GM23338 (cell line): ENCODE data around the gene MAPRE2. TPM values are rescaled to one million over a fixed set of nuclear protein-coding genes. Genes with fewer than 3 reads are reported as not detected.

Source experiments
- ATAC-seq: fragments of 200-7000 bp; cut with Tn5 transposase; 3 replicates; pipeline ENCODE4 v1.9.1; 2020
- DNase-seq: peaks from one replicate; pipeline ENCODE4 v3.0.0-alpha.2; 2015; ENCODE audit warnings: low spot score
- H2AFZ ChIP-seq: fragments of 200-600 bp; sonication (generic); 2 replicates; pipeline ENCODE4 v1.8.0; 2016; ENCODE audit warnings: antibody characterized with exemption, mild to moderate bottlenecking, moderate library complexity
- H3F3A ChIP-seq: fragments of 200-600 bp; sonication (generic); replicated peaks from 2 replicates; pipeline ENCODE4 v1.8.0; 2017; ENCODE audit warnings: antibody characterized with exemption, mixed run types, low read depth
- H3K27ac ChIP-seq: fragments of 200-600 bp; sonication (generic); 2 replicates; pipeline ENCODE4 v1.6.1; 2016; ENCODE audit warnings: low read depth
- H3K27me3 ChIP-seq: fragments of 200-600 bp; sonication (generic); 2 replicates; pipeline ENCODE4 v1.8.0; 2016; ENCODE audit warnings: mild to moderate bottlenecking, mixed run types, moderate library complexity; ENCODE audit not compliant: insufficient read depth
- H3K36me3 ChIP-seq: fragments of 200-600 bp; sonication (generic); 2 replicates; pipeline ENCODE4 v1.8.0; 2016; ENCODE audit warnings: mild to moderate bottlenecking; ENCODE audit not compliant: insufficient read depth
- H3K4me1 ChIP-seq: fragments of 200-600 bp; sonication (generic); 2 replicates; pipeline ENCODE4 v1.8.0; 2016; ENCODE audit warnings: mild to moderate bottlenecking, moderate library complexity; ENCODE audit not compliant: insufficient read depth
- H3K4me2 ChIP-seq: fragments of 200-600 bp; sonication (generic); 2 replicates; pipeline ENCODE4 v1.7.1; 2017; ENCODE audit warnings: mixed run types
- H3K4me3 ChIP-seq: fragments of 200-600 bp; sonication (generic); 2 replicates; pipeline ENCODE4 v1.6.1; 2016; ENCODE audit warnings: mixed run types
- H3K79me2 ChIP-seq: fragments of 200-600 bp; sonication (generic); replicated peaks from 2 replicates; pipeline ENCODE4 v1.8.0; 2017; ENCODE audit warnings: mild to moderate bottlenecking; ENCODE audit not compliant: insufficient read depth
- H3K9me2 ChIP-seq: fragments of 200-600 bp; sonication (generic); 2 replicates; pipeline ENCODE4 v1.8.0; 2017; ENCODE audit not compliant: insufficient read depth
- H4K20me1 ChIP-seq: fragments of 200-600 bp; sonication (generic); replicated peaks from 2 replicates; pipeline ENCODE4 v1.8.0; 2017; ENCODE audit warnings: mild to moderate bottlenecking; ENCODE audit not compliant: insufficient read depth
- H3K27ac Mint-ChIP-seq: 2 replicates; pipeline ENCODE4 v1.8.0; 2020; ENCODE audit warnings: inconsistent platforms, mild to moderate bottlenecking, moderate library complexity, mixed read lengths
- H3K27me3 Mint-ChIP-seq: 3 replicates; pipeline ENCODE4 v1.8.0; 2022; ENCODE audit warnings: low read depth, mild to moderate bottlenecking, moderate library complexity, mixed read lengths, inconsistent platforms; ENCODE audit not compliant: insufficient read depth, poor library complexity
- H3K36me3 Mint-ChIP-seq: 3 replicates; pipeline ENCODE4 v1.8.0; 2021; ENCODE audit warnings: low read depth, mild to moderate bottlenecking, inconsistent platforms, moderate library complexity, mixed read lengths
- H3K4me1 Mint-ChIP-seq: 3 replicates; pipeline ENCODE4 v1.8.0; 2020; ENCODE audit warnings: mild to moderate bottlenecking, inconsistent platforms, mixed read lengths
- H3K4me3 Mint-ChIP-seq: 3 replicates; pipeline ENCODE4 v1.8.0; 2021; ENCODE audit warnings: moderate library complexity, mild to moderate bottlenecking, inconsistent platforms, mixed read lengths
- H3K9me3 Mint-ChIP-seq: 3 replicates; pipeline ENCODE4 v1.8.0; 2020; ENCODE audit warnings: moderate library complexity, mild to moderate bottlenecking, inconsistent platforms, mixed read lengths
- CREB1 ChIP-seq: fragments of 250-450 bp; sonication (Bioruptor Pico); IDR thresholded peaks from 2 replicates; pipeline ENCODE4 v1.5.0; 2020; ENCODE audit warnings: low read depth, mild to moderate bottlenecking, moderate library complexity
- CTCF ChIP-seq, 2 experiments: fragments of 200-600 bp in 1 of 2; sonication (generic) in 1 of 2; conservative IDR thresholded peaks; 2 replicates each; pipeline versions ENCODE4 v1.5.1 to v1.6.1; 2016 to 2017; ENCODE audit warnings: antibody characterized with exemption in 2 of 2, low read depth in 2 of 2, mild to moderate bottlenecking in 2 of 2, moderate library complexity in 1 of 2
- EZH2 ChIP-seq: fragments of 200-600 bp; sonication (generic); IDR thresholded peaks from one replicate; pipeline ENCODE4 v1.8.0; 2017; ENCODE audit warnings: antibody characterized with exemption, mild to moderate bottlenecking, low read depth; ENCODE audit not compliant: unreplicated experiment
- EZH2phosphoT487 ChIP-seq: fragments of 200-600 bp; sonication (generic); IDR thresholded peaks from one replicate; pipeline ENCODE4 v1.8.1; 2018; ENCODE audit warnings: antibody characterized with exemption; ENCODE audit not compliant: unreplicated experiment
- JUNB ChIP-seq: IDR thresholded peaks from one replicate; pipeline ENCODE4 v1.6.1; 2016; ENCODE audit warnings: antibody characterized with exemption; ENCODE audit not compliant: unreplicated experiment
- NANOG ChIP-seq: IDR thresholded peaks from 2 replicates; pipeline ENCODE4 v1.6.1; 2016; ENCODE audit warnings: antibody characterized with exemption, borderline replicate concordance
- POLR2AphosphoS5 ChIP-seq: IDR thresholded peaks from 2 replicates; pipeline ENCODE4 v1.6.1; 2016; ENCODE audit warnings: antibody characterized with exemption, low read depth
- STAT1 ChIP-seq: IDR thresholded peaks from one replicate; pipeline ENCODE4 v1.6.1; 2016; ENCODE audit warnings: antibody characterized with exemption; ENCODE audit not compliant: unreplicated experiment
- ZNF114 ChIP-seq: fragments of 250-450 bp; sonication (Bioruptor Pico); IDR thresholded peaks from 2 replicates; pipeline ENCODE4 v1.5.0; 2020; ENCODE audit warnings: mild to moderate bottlenecking, moderate library complexity
- ZNF331 ChIP-seq: fragments of 250-450 bp; sonication (Bioruptor Pico); IDR thresholded peaks from 2 replicates; pipeline ENCODE4 v1.5.0; 2020; ENCODE audit warnings: low read depth, mild to moderate bottlenecking, moderate library complexity
- ZNF462 ChIP-seq: fragments of 250-450 bp; sonication (Bioruptor Pico); IDR thresholded peaks from 2 replicates; pipeline ENCODE4 v1.5.0; 2020; ENCODE audit warnings: mild to moderate bottlenecking, moderate library complexity
- polyA plus RNA-seq: library from polyadenylated mRNA; unstranded; fragments of >200 nt; fragmentation: Nextera tagmentation; extraction: Ambion mirVana; gene quantifications from 2 replicates; pipeline ENCODE4 v1.2.1, GENCODE V29; 2016
- total RNA-seq: library from RNA; depleted of rRNA; stranded (reverse); fragments of >200 nt; shearing (Covaris generic); gene quantifications from 2 replicates; pipeline ENCODE4 v1.2.3, GENCODE V29; 2014
- TF ChIP-seq, protein P1 (sequence below): IDR thresholded peaks from 2 replicates; pipeline ENCODE4 v1.6.1; 2016; ENCODE audit warnings: antibody characterized with exemption

MAPRE2 gene
- total and polyA plus RNA-seq, 2 experiments from 2014 or later: 17.8 to 40.4 TPM

DNA sequence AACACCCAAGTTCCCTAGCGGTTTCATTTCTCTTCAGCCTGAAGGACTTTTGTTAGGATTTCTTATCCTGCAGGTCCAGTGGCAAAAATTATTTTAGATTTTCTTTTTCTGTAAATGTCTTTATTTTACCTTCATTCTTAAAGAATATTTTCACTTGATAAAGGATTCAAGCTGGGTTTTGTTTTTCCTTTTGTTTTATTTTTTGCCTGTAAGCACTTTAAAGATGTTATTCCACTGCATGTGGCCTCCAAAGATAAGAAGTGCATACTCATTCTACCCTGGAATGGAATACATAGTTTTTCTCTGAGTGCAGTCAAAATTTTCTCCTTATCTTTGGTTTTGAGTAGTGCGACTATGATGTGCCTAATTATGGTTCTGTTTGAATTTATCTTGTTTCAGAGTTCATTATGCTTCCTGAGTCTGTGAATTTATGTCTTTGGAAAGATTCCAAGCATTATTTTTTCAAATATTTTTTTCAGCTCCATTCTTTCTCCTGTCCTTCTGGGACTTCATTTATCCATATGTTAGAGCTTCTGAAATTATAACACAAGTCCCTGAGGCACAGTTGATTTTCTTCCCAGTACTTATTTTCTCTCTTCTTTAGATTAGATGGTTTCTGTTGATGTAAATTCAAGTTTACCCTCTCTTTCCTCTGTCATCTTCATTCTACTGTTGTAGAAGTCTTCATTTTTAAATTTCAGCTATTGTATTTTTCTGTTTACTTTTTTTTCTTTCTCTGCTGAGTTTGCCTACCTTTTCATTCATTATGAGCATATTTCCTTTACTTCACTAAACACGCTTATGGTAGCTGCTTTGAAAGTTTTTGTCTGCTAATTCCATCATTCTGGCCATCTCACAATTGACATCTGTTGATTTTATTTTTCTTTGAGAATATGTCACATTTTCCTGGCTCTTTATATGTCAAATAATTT lies 69.6 kb downstream of the MAPRE2 start (continued):
- no peak for TF ChIP-seq EZH2
- TF ChIP-seq EZH2phosphoT487: no peak
- TF ChIP-seq POLR2AphosphoS5: no peak
- no peak for TF ChIP-seq ZNF331 (CRISPR knock-in tag)
- TF ChIP-seq NANOG: no peak

GRCh38 chr18:35112696-35113095 lies 71.5 kb downstream of the MAPRE2 start:
- Mint-ChIP-seq H3K27ac (no peak overlapping the region), H3K4me1 (peaks cover 3% of the 10 kb centered on the region; the same call in 2 of the 3 replicates), H3K27me3 (peaks cover 3% of the 10 kb centered on the region), H3K9me3 (no peaks in the 10 kb centered on the region), H3K4me3 (no peak overlapping the region), H3K36me3 (peaks cover 15% of the 10 kb centered on the region; the same call in 1 of the 3 replicates)
- Histone ChIP-seq H3F3A (no peaks in the 10 kb centered on the region), H2AFZ (no peak overlapping the region), H3K9me2 (no peaks in the 10 kb centered on the region), H4K20me1 (0 out of 2 replicates have a peak, but pooled peaks cover 9% of the 10 kb centered on the region), H3K27me3 (no peaks in the 10 kb centered on the region), H3K4me2 (no peak overlapping the region), H3K27ac (no peak overlapping the region), H3K4me3 (no peak overlapping the region), H3K79me2 (no peaks in the 10 kb centered on the region), H3K36me3 (no peaks in the 10 kb centered on the region), H3K4me1 (no peaks in the 10 kb centered on the region)
- TF ChIP-seq ZNF331 (CRISPR knock-in tag) (no peak), ZNF462 (CRISPR knock-in tag) (no peak), JUNB (no peak), STAT1 (no peak), CTCF (conservative IDR thresholded peaks at IDR 0.05; ENCODE audit: low read depth in 2 of 2) (no peak), CREB1 (CRISPR knock-in tag) (no peak), POLR2AphosphoS5 (no peak), EZH2phosphoT487 (no peak), ZNF114 (CRISPR knock-in tag) (no peak)
- TF ChIP-seq, protein P1, sequence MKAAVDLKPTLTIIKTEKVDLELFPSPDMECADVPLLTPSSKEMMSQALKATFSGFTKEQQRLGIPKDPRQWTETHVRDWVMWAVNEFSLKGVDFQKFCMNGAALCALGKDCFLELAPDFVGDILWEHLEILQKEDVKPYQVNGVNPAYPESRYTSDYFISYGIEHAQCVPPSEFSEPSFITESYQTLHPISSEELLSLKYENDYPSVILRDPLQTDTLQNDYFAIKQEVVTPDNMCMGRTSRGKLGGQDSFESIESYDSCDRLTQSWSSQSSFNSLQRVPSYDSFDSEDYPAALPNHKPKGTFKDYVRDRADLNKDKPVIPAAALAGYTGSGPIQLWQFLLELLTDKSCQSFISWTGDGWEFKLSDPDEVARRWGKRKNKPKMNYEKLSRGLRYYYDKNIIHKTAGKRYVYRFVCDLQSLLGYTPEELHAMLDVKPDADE: no peak
- no peak for DNase-seq
- ATAC-seq: no peak
